Muscle layer of colon (tissue), 2 donors: ENCODE measurements around the gene SUN1.

Source experiments
- H3K27ac ChIP-seq: one replicate; pipeline ENCODE4 v1.7.0; 2013; ENCODE audit warnings: low read depth, mild to moderate bottlenecking, low read length, moderate library complexity
- H3K27me3 ChIP-seq, 2 donors: one replicate each; pipeline ENCODE4 v1.7.0; 2013; ENCODE audit warnings: low read length in 2 of 2, mild to moderate bottlenecking in 2 of 2; ENCODE audit not compliant: insufficient read depth in 2 of 2, control insufficient read depth in 1 of 2
- H3K36me3 ChIP-seq: one replicate; pipeline ENCODE4 v1.7.0; 2013; ENCODE audit warnings: mild to moderate bottlenecking, low read length; ENCODE audit not compliant: insufficient read depth
- H3K4me1 ChIP-seq: one replicate; pipeline ENCODE4 v1.7.0; 2013; ENCODE audit warnings: mild to moderate bottlenecking, low read length; ENCODE audit not compliant: insufficient read depth
- H3K4me3 ChIP-seq, 2 donors: one replicate each; pipeline ENCODE4 v1.7.0; 2013; ENCODE audit warnings: low read length in 2 of 2, low read depth in 1 of 2, mild to moderate bottlenecking in 1 of 2, moderate library complexity in 1 of 2
- H3K9ac ChIP-seq: one replicate; pipeline ENCODE4 v1.7.0; 2013; ENCODE audit warnings: low read length
- H3K9me3 ChIP-seq: one replicate; pipeline ENCODE4 v1.7.0; 2013; ENCODE audit warnings: mild to moderate bottlenecking, low read length
- donor health status: abdominal sarcoma.
- donor health status: Adenocarcinoma of cecum.

SUN1 gene

DNA sequence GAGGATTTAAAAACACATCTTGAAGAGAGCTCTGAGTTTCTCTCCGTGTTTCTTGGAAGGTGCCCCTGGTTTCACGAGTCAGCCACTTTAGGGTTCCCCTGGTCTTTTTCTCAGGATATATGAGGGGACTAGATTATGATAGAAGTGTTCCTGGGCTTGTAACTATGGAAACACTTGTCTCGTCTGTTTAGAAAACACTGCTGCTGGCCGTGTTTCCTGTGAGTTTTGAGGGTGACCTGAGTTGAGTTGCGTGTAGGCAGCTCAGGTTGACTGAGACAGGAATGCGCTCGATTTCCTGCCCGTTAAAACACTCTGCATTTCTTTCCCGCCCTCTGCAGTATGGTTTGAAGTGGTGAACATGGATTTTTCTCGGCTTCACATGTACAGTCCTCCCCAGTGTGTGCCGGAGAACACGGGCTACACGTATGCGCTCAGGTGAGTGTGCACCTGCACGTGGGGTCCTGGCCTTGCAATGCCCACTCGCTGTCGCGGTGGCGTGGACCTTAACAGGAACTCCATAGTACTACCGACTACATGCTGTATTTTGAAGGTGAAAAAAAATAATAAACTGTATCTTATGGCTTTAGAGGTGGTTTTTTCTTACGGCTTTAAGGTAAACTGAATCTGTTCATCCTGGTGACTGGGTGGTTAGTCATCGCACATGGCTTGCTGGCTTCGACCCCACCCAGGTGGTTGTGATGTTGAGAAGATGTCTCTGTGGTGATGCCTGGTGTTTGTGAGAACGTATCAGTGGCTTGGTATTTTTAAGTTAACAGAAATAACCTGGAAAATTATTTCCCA is at the start of gene SUN1:
Gene SUN1 (plus strand): TSS at position 310 of the 801 bp plus-strand sequence. CDS start 49 bp downstream, at position 359.
- no peaks in the 10 kb centered on the region for H3K27me3 ChIP-seq
- H3K4me3 ChIP-seq = peak within 1 kb of the TSS; percentile 0 to 26
- H3K27ac ChIP-seq = peak within 1 kb of the TSS; percentile 93
- peaks cover 76% of the 10 kb centered on the region for H3K4me1 ChIP-seq
- peaks cover 5% of the 10 kb centered on the region for H3K36me3 ChIP-seq
- H3K9me3 ChIP-seq = no peaks in the 10 kb centered on the region
- H3K9ac ChIP-seq = peak within 1 kb of the TSS; percentile 28

DNA sequence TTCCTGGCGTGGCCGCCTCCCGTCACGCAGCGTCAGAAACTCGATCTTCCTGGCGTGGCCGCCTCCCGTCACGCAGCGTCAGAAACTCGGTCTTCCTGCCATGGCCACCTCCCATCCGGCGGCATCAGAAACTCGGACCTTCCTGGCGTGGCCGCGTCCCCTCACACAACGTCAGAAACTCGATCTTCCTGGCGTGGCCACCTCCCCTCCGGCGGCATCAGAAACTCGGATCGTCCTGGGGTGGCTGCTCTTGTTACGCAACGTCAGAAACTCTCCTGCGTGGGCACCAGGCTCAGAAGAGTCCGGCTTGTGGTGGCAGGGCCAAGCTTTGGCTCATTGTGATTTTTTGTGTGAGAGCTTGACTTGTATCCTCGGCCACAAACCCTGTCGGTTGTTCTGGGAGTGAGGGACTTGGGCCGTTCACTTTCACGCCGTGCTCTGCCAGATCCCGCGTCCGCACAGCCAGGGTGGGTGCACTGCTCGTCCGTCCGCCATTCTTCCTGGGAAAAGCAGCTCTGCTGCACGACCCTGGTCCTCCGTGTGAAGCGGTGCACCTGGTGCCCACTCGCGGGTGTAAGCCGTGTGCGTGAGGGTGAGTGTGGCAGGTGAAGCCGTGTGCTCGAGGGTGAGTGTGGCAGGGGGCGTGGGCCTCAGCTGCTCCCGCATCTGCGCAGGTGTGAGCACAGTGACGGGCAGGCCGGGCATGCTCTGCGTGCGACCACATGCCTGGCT is 49.4 kb upstream of the SUN1 start:
- Histone ChIP-seq H3K36me3 (peaks cover 34% of the 10 kb centered on the region), H3K4me1 (peaks cover 30% of the 10 kb centered on the region), H3K9ac (no peak overlapping the region), H3K9me3 (no peaks in the 10 kb centered on the region), H3K27me3 (no peaks in the 10 kb centered on the region), H3K4me3 (no peak overlapping the region), H3K27ac (no peak overlapping the region)

- Histone ChIP-seq H3K27ac (no peak overlapping the region), H3K9ac (no peak overlapping the region), H3K9me3 (no peaks in the 10 kb centered on the region), H3K36me3 (peaks cover 34% of the 10 kb centered on the region), H3K4me1 (peaks cover 26% of the 10 kb centered on the region), H3K4me3 (no peak overlapping the region), H3K27me3 (no peaks in the 10 kb centered on the region)
Observed at GRCh38 chr7:783556-784490, 48.5 kb upstream of the SUN1 start.

GRCh38 chr7:784971-785370 is 47.3 kb upstream of the SUN1 start:
- Histone ChIP-seq H3K4me3 (no peak overlapping the region), H3K9me3 (no peaks in the 10 kb centered on the region), H3K4me1 (peaks cover 19% of the 10 kb centered on the region), H3K27ac (no peak overlapping the region), H3K36me3 (peaks cover 33% of the 10 kb centered on the region), H3K9ac (no peak overlapping the region), H3K27me3 (no peaks in the 10 kb centered on the region)

DNA sequence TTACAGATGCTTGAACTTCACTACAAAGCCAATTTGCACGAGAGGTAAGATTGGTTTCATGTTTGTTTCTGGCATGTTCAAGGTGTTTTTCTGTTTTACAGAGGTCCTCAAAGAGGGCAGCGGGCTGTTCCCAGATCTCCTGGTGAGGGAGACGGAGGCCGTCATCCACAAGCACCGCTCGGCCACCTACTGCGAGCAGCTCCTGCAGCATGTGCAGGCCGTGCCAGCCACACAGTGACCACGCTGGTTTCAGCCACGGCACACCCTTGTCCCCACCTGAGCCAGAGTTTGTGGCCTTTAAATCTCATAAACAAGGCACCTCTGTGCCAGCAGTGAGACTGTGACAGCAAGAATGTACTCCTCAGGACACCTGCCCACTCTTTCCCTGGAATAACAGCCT is 46.9 kb upstream of the SUN1 start:
- no peak overlapping the region for H3K9ac ChIP-seq
- peaks cover 29% of the 10 kb centered on the region for H3K36me3 ChIP-seq

DNA sequence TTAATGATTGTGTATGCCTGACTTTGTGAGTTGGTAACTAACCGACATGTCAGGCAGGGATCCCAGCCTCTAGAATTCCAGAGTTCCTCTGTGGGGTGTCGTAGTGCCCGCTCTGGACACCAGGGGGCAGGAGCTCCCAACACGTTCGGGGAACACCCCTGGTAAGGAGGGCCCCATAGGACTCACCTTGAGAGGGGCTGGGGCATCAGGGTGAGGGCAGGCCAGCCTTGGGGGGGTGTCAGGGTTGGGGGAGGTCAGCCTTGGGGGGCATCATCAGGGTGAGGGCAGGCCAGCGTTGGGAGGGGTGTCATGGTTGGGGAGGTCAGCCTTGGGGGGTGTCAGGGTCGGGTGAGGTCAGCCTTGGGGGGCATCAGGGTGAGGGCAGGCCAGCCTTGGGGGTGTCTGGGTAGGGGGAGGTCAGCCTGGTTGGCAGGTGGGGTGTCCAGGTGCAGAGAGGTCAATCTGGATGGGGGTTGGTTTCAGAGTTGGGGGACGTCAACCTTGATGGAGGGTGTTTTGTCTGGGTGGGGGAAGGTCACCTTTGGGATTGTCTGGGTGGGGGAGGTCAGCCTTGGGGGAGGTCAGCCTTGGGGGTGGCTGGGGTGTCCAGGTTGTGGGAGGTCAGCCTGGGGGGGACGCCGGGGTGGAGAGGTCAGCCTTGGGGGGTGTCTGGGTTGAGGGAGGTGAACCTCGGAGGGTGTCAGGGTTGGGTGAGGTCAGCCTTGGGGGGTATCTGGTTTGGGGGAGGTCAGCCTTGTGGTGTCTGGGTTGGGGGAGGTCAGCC is 45.6 kb upstream of the SUN1 start:
- H3K9ac ChIP-seq = no peak overlapping the region
- peaks cover 27% of the 10 kb centered on the region for H3K36me3 ChIP-seq
- peaks cover 13% of the 10 kb centered on the region for H3K4me1 ChIP-seq
- H3K9me3 ChIP-seq = no peaks in the 10 kb centered on the region
- H3K27ac ChIP-seq = no peak overlapping the region
- H3K4me3 ChIP-seq = no peak overlapping the region
- no peaks in the 10 kb centered on the region for H3K27me3 ChIP-seq

More for the DNA sequence above, 46.9 kb upstream of the SUN1 start:
- H3K4me1 ChIP-seq = peaks cover 19% of the 10 kb centered on the region
- no peaks in the 10 kb centered on the region for H3K27me3 ChIP-seq
- no peak overlapping the region for H3K4me3 ChIP-seq
- no peaks in the 10 kb centered on the region for H3K9me3 ChIP-seq
- no peak overlapping the region for H3K27ac ChIP-seq

DNA sequence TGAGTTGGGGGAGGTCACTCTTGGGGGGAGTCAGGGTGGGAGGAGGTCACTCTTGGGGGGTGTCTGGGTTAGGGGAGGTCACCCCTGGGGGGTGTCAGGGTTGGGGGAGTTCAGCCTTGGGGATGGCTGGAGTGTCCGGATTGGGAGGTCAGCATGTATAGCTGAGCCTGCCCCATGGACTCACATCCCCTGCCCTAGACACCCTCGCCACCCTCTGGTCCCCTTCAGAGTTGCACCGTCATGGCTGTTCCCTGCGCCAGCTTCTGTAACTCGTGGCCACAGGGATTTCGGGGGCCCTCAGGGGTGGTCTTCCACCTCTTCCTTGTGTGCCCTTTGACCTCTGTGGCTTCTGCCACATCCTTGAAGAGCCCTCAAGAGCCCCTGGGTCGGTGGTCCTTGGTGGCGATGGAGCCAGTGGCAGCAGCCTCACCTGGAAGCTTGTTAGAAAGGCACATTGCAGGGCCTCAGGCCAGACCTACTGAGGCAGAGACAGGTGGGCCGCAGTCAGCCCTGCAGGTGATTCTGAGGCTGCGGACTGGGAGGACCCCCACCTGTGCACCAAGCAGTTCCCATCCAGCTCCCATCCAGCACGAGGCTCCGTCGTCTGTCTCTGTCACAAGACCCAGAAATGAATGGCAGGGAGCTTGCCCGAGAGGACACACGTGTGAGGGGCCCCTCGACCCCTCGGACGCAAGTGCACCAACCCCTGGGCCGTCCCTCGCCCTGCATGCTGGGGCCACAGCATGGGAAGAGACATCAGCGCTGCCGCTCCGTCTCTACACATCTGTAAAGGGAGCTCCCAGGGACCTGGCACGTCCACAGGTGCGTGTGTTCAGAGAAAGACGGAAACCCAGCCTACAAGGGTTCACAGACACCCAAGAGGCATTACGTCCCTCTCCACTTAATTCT is 44.7 kb upstream of the SUN1 start:
- no peaks in the 10 kb centered on the region for H3K27me3 ChIP-seq
- peaks cover 9% of the 10 kb centered on the region for H3K4me1 ChIP-seq
- peaks cover 27% of the 10 kb centered on the region for H3K36me3 ChIP-seq
- no peak overlapping the region for H3K4me3 ChIP-seq
- no peaks in the 10 kb centered on the region for H3K9me3 ChIP-seq
- H3K27ac ChIP-seq = no peak overlapping the region
- H3K9ac ChIP-seq = no peak overlapping the region

GRCh38 chr7:791519-791918 is 40.8 kb upstream of the SUN1 start:
- Histone ChIP-seq H3K9ac (no peak overlapping the region), H3K27me3 (no peaks in the 10 kb centered on the region), H3K27ac (no peak overlapping the region), H3K4me3 (no peak overlapping the region), H3K9me3 (no peaks in the 10 kb centered on the region), H3K36me3 (no peaks in the 10 kb centered on the region), H3K4me1 (peaks cover 2% of the 10 kb centered on the region)

DNA sequence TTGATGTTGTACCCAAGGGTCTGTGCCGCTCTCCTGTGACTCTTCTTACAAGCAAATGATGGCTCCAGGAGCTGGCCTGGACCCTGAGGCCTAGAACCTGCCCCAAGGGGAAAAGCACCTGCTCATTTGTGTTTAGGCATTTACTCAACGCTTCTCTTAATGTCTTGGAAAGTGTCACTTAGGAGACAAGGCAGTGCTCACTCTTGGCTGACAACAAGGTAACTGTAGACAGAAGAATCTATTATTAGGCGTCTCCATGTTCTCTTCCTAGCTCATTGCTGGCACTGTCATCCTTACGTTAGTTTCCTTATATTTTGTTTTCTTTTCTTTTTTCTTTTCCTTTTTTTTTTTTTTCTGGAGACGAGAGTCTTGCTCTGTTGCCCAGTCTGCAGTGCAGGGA is 38.1 kb upstream of the SUN1 start:
- Histone ChIP-seq H3K4me3 (no peak overlapping the region), H3K4me1 (no peaks in the 10 kb centered on the region), H3K9ac (no peak overlapping the region), H3K9me3 (no peaks in the 10 kb centered on the region), H3K27me3 (no peaks in the 10 kb centered on the region), H3K36me3 (no peaks in the 10 kb centered on the region), H3K27ac (no peak overlapping the region)
